Measurements from ENCODE around the gene SF3A1.

GRCh38 chr22:30312053-30312452 lies 44.6 kb downstream of the SF3A1 start:
- no peak for TF ChIP-seq CTCF (IDR thresholded peaks at IDR 0.05)
- no peak for TF ChIP-seq EZH2 (IDR thresholded peaks at IDR 0.05; ENCODE audit: borderline replicate concordance, insufficient read depth, low read depth, low read length, poor library complexity, severe bottlenecking)

Data from B cell (primary cell).